ENCODE measurements around the gene AARS2.
A peak's percentile ranks its signal among the peaks of the same experiment; 100 is the strongest.

AARS2 gene

GRCh38 chr6:44272999-44273566, 40.1 kb downstream of the AARS2 start:
- no peak for DNase-seq

- DNase-seq: no peak
These were observed 40.6 kb downstream of the AARS2 start for GRCh38 chr6:44272529-44272928.

- DNase-seq: no peak
These were observed 41.2 kb downstream of the AARS2 start for GRCh38 chr6:44271914-44272313.

- DNase-seq: no peak
These were observed 41.8 kb downstream of the AARS2 start for GRCh38 chr6:44271406-44271723.

GRCh38 chr6:44270526-44271405, 42.4 kb downstream of the AARS2 start:
- DNase-seq: no peak

- DNase-seq: no peak
These were observed 43.1 kb downstream of the AARS2 start, which contains the start of gene TMEM151B for GRCh38 chr6:44269921-44270525. TSS of gene TMEM151B (plus strand) at chr6:44270450. CDS start at chr6:44270743, 293 bp downstream.

- no peak for DNase-seq
These were observed 43.8 kb downstream of the AARS2 start for GRCh38 chr6:44269178-44269920.

- DNase-seq: peak; percentile 53
These were observed 45.0 kb downstream of the AARS2 start for GRCh38 chr6:44268095-44268628.

- no peak for DNase-seq
These were observed 45.9 kb downstream of the AARS2 start for GRCh38 chr6:44267252-44267651.

GRCh38 chr6:44266347-44266746, 46.8 kb downstream of the AARS2 start:
- DNase-seq: no peak

- no peak for DNase-seq
These were observed 47.4 kb downstream of the AARS2 start for GRCh38 chr6:44265722-44266233.

- DNase-seq: peak; percentile 96
These were observed 48.0 kb downstream of the AARS2 start, which contains the start of gene NFKBIE for GRCh38 chr6:44265007-44265721. TSS of gene NFKBIE (minus strand) at chr6:44265551. CDS start at chr6:44265346, 205 bp downstream.

- peak; percentile 82 for DNase-seq
These were observed 48.8 kb downstream of the AARS2 start for GRCh38 chr6:44264154-44265006.

GRCh38 chr6:44263354-44264100, 49.6 kb downstream of the AARS2 start:
- DNase-seq: peak; percentile 76

GRCh38 chr6:44262467-44263353, 50.4 kb downstream of the AARS2 start:
- DNase-seq: no peak

GRCh38 chr6:44261581-44261980, 51.6 kb downstream of the AARS2 start:
- DNase-seq: no peak

- DNase-seq: no peak
These were observed 52.5 kb downstream of the AARS2 start for GRCh38 chr6:44260451-44261297.

- no peak for DNase-seq
These were observed 53.1 kb downstream of the AARS2 start for GRCh38 chr6:44260011-44260410.

Data from CD4-positive, alpha-beta T cell treated with Interferon gamma for 1 hour (primary cell).